ENCODE results near the gene ABTB1.

The ABTB1 gene

DNA sequence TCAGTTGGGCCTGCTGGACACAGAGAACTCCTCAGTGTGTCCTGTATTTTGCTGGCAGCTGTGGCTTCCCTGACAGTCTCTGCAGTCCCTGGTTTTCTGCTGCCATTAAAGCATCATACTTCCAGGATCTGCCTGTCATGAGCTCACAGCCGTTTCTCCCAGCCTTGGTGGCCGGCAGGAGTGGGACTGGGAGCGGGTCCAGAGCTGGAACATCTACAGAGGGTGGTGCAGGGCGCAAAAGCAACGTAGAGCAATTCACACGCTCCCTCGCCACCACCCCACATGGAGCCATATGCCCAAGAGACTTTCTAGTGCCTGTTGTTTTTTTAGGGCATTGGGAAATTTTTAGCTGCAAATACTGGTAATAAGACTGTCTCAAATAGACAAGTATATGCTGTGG, 33.6 kb downstream of the ABTB1 start:
- Histone ChIP-seq H3K27me3 (ENCODE audit: insufficient read depth, low read length, poor library complexity, severe bottlenecking) (no peaks in the 10 kb centered on the region), H3K4me1 (ENCODE audit: insufficient read depth, low read length, poor library complexity, severe bottlenecking) (peaks cover 6% of the 10 kb centered on the region), H3K9me3 (ENCODE audit: insufficient read depth, low read depth, low read length) (0 out of 2 replicates have a peak, but pooled peaks cover 2% of the 10 kb centered on the region), H3K9ac (ENCODE audit: low read depth, low read length, poor library complexity, severe bottlenecking) (no peak overlapping the region), H2AFZ (ENCODE audit: low read length) (no peak overlapping the region), H3F3A (ENCODE audit: low read depth) (no peaks in the 10 kb centered on the region), H4K20me1 (ENCODE audit: insufficient read depth, low read length, poor library complexity, severe bottlenecking) (peaks cover 7% of the 10 kb centered on the region), H3K79me2 (ENCODE audit: insufficient read depth, low read length) (peaks cover 24% of the 10 kb centered on the region; the same call in 1 of the 2 replicates), H3K36me3 (ENCODE audit: insufficient read depth, low read length) (peaks cover 79% of the 10 kb centered on the region; the same call in 1 of the 2 replicates), H3K9me2 (replicated peaks; ENCODE audit: low read depth, low read length) (no peaks in the 10 kb centered on the region), H3K4me3 (ENCODE audit: low read length, poor library complexity, severe bottlenecking) (no peak overlapping the region), H3K4me2 (ENCODE audit: low read depth, low read length, poor library complexity, severe bottlenecking) (no peak overlapping the region)
- TF ChIP-seq, protein P1, sequence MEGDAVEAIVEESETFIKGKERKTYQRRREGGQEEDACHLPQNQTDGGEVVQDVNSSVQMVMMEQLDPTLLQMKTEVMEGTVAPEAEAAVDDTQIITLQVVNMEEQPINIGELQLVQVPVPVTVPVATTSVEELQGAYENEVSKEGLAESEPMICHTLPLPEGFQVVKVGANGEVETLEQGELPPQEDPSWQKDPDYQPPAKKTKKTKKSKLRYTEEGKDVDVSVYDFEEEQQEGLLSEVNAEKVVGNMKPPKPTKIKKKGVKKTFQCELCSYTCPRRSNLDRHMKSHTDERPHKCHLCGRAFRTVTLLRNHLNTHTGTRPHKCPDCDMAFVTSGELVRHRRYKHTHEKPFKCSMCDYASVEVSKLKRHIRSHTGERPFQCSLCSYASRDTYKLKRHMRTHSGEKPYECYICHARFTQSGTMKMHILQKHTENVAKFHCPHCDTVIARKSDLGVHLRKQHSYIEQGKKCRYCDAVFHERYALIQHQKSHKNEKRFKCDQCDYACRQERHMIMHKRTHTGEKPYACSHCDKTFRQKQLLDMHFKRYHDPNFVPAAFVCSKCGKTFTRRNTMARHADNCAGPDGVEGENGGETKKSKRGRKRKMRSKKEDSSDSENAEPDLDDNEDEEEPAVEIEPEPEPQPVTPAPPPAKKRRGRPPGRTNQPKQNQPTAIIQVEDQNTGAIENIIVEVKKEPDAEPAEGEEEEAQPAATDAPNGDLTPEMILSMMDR (conservative IDR thresholded peaks at IDR 0.05; ENCODE audit: low read length), result no peak
- no peak for TF ChIP-seq EZH2phosphoT487 (IDR thresholded peaks at IDR 0.05; ENCODE audit: borderline replicate concordance)

DNA sequence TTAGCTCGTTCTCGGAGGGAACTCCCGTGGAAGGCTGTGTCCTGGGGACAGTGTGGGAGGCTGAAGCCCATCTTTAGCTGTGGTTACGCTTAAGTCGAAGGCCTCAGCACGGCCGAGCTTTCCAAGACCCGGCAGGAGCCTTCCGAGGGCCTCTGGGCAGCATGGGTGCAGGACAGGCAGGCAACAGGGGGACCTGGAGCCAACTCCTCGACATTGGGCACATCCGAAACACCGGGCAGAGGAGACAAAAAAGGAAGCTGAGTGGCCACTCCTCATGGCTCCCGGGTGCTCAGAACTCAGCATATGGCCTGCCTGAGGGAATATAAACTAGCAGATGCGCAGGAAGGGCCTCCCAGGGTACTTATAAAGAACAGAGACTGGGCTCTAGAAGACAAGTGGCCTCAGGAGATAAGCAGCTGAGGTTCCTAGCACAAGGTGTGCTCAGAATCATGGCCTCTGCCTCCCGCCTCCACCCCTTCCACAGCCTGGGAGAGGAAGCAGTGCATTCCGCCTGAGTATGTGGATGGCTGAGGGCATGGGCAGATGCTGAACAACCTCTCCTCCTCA, 34.1 kb downstream of the ABTB1 start:
- no peaks in the 10 kb centered on the region for H3K27me3 ChIP-seq (ENCODE audit: insufficient read depth, low read length, poor library complexity, severe bottlenecking)
- H2AFZ ChIP-seq (ENCODE audit: low read length), result no peak overlapping the region
- H3K4me1 ChIP-seq (ENCODE audit: insufficient read depth, low read length, poor library complexity, severe bottlenecking), result peaks cover 6% of the 10 kb centered on the region
- H3K9me3 ChIP-seq (ENCODE audit: insufficient read depth, low read depth, low read length), result 0 out of 2 replicates have a peak, but pooled peaks cover 2% of the 10 kb centered on the region
- peaks cover 75% of the 10 kb centered on the region; the same call in 1 of the 2 replicates for H3K36me3 ChIP-seq (ENCODE audit: insufficient read depth, low read length)
- H3K79me2 ChIP-seq (ENCODE audit: insufficient read depth, low read length), result peaks cover 19% of the 10 kb centered on the region; the same call in 1 of the 2 replicates
- H3K9me2 ChIP-seq (replicated peaks; ENCODE audit: low read depth, low read length), result no peaks in the 10 kb centered on the region
- H3K4me2 ChIP-seq (ENCODE audit: low read depth, low read length, poor library complexity, severe bottlenecking), result no peak overlapping the region
- H4K20me1 ChIP-seq (ENCODE audit: insufficient read depth, low read length, poor library complexity, severe bottlenecking), result peaks cover 3% of the 10 kb centered on the region
- no peaks in the 10 kb centered on the region for H3F3A ChIP-seq (ENCODE audit: low read depth)
- no peak overlapping the region for H3K9ac ChIP-seq (ENCODE audit: low read depth, low read length, poor library complexity, severe bottlenecking)
- H3K4me3 ChIP-seq (ENCODE audit: low read length, poor library complexity, severe bottlenecking), result no peak overlapping the region
- TF ChIP-seq EZH2phosphoT487 (IDR thresholded peaks at IDR 0.05; ENCODE audit: borderline replicate concordance), result no peak
- TF ChIP-seq, protein P1 (conservative IDR thresholded peaks at IDR 0.05; ENCODE audit: low read length), result no peak

DNA sequence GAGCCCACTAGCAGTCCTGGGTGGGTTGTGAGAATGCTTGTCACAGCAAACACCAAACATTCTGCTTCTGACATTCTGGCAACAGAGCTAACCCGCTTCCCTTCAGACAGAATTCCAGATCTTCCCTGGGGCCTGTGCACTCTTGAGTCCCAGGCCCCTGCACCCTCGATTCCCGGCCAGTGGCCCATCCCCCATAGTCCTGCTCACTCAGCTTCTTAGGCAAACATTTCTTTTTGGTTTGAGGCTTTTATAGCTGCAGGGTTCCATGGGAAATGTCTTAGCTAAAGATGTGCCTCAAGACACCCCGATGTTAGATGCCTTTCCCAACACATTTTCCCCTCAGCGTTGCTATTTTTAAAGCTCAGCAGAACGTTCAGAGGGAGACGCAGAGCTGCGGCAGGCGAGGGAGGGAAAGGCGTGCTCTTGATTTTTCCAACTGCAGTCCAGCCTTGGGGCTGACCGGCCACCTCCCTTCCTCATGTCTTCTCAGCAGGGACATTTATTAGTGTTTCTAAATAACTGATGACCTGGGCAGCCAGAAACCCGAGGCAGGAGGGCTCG, 35.2 kb downstream of the ABTB1 start:
- peaks cover 3% of the 10 kb centered on the region for H4K20me1 ChIP-seq (ENCODE audit: insufficient read depth, low read length, poor library complexity, severe bottlenecking)
- 0 out of 2 replicates have a peak, but pooled peaks cover 2% of the 10 kb centered on the region for H3K9me3 ChIP-seq (ENCODE audit: insufficient read depth, low read depth, low read length)
- H3K9ac ChIP-seq (ENCODE audit: low read depth, low read length, poor library complexity, severe bottlenecking), result no peak overlapping the region
- no peak overlapping the region for H2AFZ ChIP-seq (ENCODE audit: low read length)
- peaks cover 11% of the 10 kb centered on the region; the same call in 1 of the 2 replicates for H3K79me2 ChIP-seq (ENCODE audit: insufficient read depth, low read length)
- no peak for TF ChIP-seq EZH2phosphoT487 (IDR thresholded peaks at IDR 0.05; ENCODE audit: borderline replicate concordance)
- TF ChIP-seq, protein P1 (conservative IDR thresholded peaks at IDR 0.05; ENCODE audit: low read length), result no peak
- H3F3A ChIP-seq (ENCODE audit: low read depth), result no peaks in the 10 kb centered on the region
- H3K4me1 ChIP-seq (ENCODE audit: insufficient read depth, low read length, poor library complexity, severe bottlenecking), result peaks cover 6% of the 10 kb centered on the region
- H3K9me2 ChIP-seq (replicated peaks; ENCODE audit: low read depth, low read length), result no peaks in the 10 kb centered on the region
- H3K36me3 ChIP-seq (ENCODE audit: insufficient read depth, low read length), result peaks cover 76% of the 10 kb centered on the region; the same call in 1 of the 2 replicates
- H3K27me3 ChIP-seq (ENCODE audit: insufficient read depth, low read length, poor library complexity, severe bottlenecking), result no peaks in the 10 kb centered on the region
- H3K4me3 ChIP-seq (ENCODE audit: low read length, poor library complexity, severe bottlenecking), result no peak overlapping the region
- no peak overlapping the region for H3K4me2 ChIP-seq (ENCODE audit: low read depth, low read length, poor library complexity, severe bottlenecking)
